HL-60 (cell line): ENCODE data around the gene ENOSF1.
A peak's percentile ranks its signal among the peaks of the same experiment; 100 is the strongest.

ENCODE experiments used
- DNase-seq, 2 experiments: peaks; one replicate each; pipeline ENCODE4 v3.0.0-alpha.2; 2010 to 2020; ENCODE audit warnings: low read depth in 1 of 2, low spot score in 1 of 2
- H3K27ac ChIP-seq: fragments of 250-450 bp; sonication (Bioruptor Pico); replicated peaks from 2 replicates; pipeline ENCODE4 v1.5.1; 2020; ENCODE audit warnings: mild to moderate bottlenecking, moderate library complexity
- H3K27me3 ChIP-seq: fragments of 250-450 bp; sonication (Bioruptor Pico); 2 replicates; pipeline ENCODE4 v1.5.1; 2021; ENCODE audit warnings: mild to moderate bottlenecking, moderate library complexity; ENCODE audit not compliant: insufficient read depth, poor library complexity, severe bottlenecking
- H3K4me3 ChIP-seq: replicated peaks from 2 replicates; pipeline ENCODE4 v1.5.1; 2011; ENCODE audit warnings: mild to moderate bottlenecking, control low read depth, low read length; ENCODE audit not compliant: insufficient read depth
- GABPA ChIP-seq: IDR thresholded peaks from 2 replicates; pipeline ENCODE4 v1.6.1; 2012; ENCODE audit warnings: low read depth
- POLR2AphosphoS5 ChIP-seq: IDR thresholded peaks from 2 replicates; pipeline ENCODE4 v1.6.1; 2012; ENCODE audit warnings: low read depth
- SPI1 ChIP-seq: IDR thresholded peaks from 2 replicates; pipeline ENCODE4 v1.6.1; 2012; ENCODE audit warnings: low read depth, mild to moderate bottlenecking, borderline replicate concordance
- TF ChIP-seq, protein P1 (sequence below): IDR thresholded peaks from one replicate; pipeline ENCODE4 v1.5.1; 2011; ENCODE audit warnings: low read length, control low read depth, inconsistent platforms; ENCODE audit not compliant: insufficient read depth
- TF ChIP-seq, protein P2 (sequence below): IDR thresholded peaks from 2 replicates; pipeline ENCODE4 v1.6.1; 2012; ENCODE audit warnings: low read depth; ENCODE audit not compliant: insufficient replicate concordance

Gene ENOSF1

DNA sequence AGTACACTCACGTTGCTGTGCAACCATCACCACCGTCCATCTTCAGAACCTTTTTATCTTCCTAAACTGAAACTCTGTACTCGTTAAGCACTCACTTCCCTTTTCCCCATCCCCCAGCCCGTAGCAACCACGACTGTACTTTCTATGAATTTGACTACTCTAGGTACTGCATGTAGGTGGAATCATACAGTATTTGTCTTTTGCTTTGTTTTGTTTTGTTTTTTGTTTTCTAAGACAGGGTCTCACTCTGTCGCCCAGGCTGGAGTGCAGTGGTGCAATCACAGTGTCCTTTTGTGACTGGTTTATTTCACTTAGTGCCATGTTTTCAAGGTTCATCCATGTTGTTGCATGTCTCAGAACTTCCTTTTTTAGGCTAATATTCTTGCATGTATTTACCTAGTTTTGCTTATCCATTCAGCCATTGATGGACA lies 62.0 kb downstream of the ENOSF1 start:
- Histone ChIP-seq H3K27ac (peak overlapping the region; percentile 71), H3K4me3 (no peak overlapping the region), H3K27me3 (no peaks in the 10 kb centered on the region)
- peak; percentile 72 to 83 for DNase-seq
- TF ChIP-seq SPI1: peak; percentile 98
- no peak for TF ChIP-seq GABPA

DNA sequence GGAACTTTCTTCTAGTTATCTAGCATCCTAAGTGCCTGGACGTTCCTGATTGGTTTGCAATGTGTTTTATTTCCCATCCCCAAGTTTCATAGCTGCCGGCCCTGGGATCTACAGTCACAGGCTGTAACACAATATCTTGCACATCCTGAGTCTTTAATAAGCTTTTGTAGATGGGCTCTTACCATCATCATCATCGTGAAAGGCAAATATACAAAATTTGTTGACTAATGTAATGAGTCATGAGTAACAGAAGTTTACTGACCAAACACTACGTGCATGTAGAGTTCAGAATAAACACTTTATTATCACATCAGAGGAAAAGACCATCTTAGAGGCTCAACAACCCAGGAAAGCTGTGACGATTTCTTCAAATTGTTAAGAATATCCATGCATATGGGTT lies 63.1 kb downstream of the ENOSF1 start:
- TF ChIP-seq SPI1 (no peak), GABPA (no peak)
- no peak for DNase-seq
- Histone ChIP-seq H3K4me3 (no peak overlapping the region), H3K27ac (no peak overlapping the region), H3K27me3 (no peaks in the 10 kb centered on the region)

DNA sequence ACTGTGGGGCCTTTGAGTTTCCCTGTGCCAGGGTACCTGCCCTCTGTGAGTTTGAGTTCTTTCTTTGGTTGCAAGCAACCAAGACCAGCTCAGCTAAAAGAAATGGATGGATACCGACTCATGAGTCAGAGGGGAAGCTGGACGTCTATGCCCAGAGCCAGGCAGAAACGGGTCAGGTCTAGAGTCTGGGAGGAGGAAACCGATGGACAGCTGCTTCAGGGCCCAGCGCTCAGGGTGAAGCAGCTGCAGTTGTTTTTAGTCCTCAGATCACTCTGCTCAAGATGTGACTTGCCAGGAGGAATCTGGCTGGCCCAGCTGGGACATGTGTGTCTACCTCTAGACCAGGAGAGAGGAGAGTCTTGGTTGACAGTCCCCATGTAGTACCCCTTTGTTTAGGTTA lies 65.1 kb downstream of the ENOSF1 start:
- TF ChIP-seq GABPA: no peak
- TF ChIP-seq, protein P1, sequence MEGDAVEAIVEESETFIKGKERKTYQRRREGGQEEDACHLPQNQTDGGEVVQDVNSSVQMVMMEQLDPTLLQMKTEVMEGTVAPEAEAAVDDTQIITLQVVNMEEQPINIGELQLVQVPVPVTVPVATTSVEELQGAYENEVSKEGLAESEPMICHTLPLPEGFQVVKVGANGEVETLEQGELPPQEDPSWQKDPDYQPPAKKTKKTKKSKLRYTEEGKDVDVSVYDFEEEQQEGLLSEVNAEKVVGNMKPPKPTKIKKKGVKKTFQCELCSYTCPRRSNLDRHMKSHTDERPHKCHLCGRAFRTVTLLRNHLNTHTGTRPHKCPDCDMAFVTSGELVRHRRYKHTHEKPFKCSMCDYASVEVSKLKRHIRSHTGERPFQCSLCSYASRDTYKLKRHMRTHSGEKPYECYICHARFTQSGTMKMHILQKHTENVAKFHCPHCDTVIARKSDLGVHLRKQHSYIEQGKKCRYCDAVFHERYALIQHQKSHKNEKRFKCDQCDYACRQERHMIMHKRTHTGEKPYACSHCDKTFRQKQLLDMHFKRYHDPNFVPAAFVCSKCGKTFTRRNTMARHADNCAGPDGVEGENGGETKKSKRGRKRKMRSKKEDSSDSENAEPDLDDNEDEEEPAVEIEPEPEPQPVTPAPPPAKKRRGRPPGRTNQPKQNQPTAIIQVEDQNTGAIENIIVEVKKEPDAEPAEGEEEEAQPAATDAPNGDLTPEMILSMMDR: no peak
- TF ChIP-seq, protein P2, sequence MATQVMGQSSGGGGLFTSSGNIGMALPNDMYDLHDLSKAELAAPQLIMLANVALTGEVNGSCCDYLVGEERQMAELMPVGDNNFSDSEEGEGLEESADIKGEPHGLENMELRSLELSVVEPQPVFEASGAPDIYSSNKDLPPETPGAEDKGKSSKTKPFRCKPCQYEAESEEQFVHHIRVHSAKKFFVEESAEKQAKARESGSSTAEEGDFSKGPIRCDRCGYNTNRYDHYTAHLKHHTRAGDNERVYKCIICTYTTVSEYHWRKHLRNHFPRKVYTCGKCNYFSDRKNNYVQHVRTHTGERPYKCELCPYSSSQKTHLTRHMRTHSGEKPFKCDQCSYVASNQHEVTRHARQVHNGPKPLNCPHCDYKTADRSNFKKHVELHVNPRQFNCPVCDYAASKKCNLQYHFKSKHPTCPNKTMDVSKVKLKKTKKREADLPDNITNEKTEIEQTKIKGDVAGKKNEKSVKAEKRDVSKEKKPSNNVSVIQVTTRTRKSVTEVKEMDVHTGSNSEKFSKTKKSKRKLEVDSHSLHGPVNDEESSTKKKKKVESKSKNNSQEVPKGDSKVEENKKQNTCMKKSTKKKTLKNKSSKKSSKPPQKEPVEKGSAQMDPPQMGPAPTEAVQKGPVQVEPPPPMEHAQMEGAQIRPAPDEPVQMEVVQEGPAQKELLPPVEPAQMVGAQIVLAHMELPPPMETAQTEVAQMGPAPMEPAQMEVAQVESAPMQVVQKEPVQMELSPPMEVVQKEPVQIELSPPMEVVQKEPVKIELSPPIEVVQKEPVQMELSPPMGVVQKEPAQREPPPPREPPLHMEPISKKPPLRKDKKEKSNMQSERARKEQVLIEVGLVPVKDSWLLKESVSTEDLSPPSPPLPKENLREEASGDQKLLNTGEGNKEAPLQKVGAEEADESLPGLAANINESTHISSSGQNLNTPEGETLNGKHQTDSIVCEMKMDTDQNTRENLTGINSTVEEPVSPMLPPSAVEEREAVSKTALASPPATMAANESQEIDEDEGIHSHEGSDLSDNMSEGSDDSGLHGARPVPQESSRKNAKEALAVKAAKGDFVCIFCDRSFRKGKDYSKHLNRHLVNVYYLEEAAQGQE: no peak
- no peak for TF ChIP-seq SPI1
- no peak for TF ChIP-seq POLR2AphosphoS5
- no peak for DNase-seq
- Histone ChIP-seq H3K27me3 (no peaks in the 10 kb centered on the region), H3K27ac (no peak overlapping the region), H3K4me3 (no peak overlapping the region)

DNA sequence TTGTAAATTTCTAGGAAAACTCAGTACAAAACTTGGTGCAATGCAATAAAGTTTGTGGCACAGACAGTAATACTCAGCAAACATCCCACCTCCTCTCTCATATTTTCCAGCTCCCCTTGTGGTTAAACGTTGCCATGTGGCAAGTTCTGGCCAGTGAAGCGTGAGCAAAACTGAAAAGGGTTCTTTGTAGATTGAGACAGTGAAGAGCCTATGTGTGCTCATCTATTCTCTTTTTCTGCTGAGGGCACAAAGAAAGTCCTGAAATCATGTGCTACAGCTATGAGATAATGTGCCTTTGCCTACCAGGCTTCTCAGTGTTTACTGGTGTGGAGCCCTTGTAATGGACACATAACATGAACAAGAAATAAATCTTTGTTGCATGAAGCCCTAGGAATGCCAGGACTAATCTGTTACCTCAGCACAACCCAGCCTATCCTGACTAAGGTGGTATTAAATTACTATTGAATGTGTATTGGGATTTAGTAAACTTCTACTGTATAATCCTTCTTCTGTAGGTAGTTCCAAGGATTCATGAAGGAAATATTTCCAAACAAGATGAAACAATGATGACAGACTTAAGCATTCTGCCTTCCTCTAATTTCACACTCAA lies 67.9 kb downstream of the ENOSF1 start:
- TF ChIP-seq GABPA (no peak), POLR2AphosphoS5 (no peak), SPI1 (no peak)
- TF ChIP-seq, protein P1: no peak
- TF ChIP-seq, protein P2: no peak
- no peak for DNase-seq
- Histone ChIP-seq H3K27me3 (no peaks in the 10 kb centered on the region), H3K4me3 (no peak overlapping the region), H3K27ac (no peak overlapping the region)

DNA sequence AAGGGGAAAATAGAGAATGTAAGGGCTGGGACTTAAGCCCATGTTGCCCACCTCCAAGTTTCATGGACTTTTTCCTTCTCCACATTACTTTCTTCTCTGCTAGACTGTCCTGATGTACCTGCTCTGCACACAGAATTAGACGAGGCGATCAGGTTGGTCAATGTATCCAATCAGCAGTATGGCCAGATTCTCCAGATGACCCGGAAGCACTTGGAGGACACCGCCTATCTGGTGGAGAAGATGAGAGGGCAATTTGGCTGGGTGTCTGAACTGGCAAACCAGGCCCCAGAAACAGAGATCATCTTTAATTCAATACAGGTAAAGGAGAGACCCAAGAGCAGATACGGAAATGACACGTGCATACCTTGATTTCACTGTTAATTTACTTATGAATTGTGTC lies 71.2 kb downstream of the ENOSF1 start:
- Histone ChIP-seq H3K27me3 (no peaks in the 10 kb centered on the region), H3K27ac (no peak overlapping the region), H3K4me3 (no peak overlapping the region)
- DNase-seq: no peak
- TF ChIP-seq SPI1 (no peak), POLR2AphosphoS5 (no peak), GABPA (no peak)
- TF ChIP-seq, protein P1: no peak
- TF ChIP-seq, protein P2: no peak
